CD4-positive, alpha-beta T cell treated with Interleukin-6 at 100 ng/mL for 8 hours (primary cell): ENCODE results near the gene FBLIM1.

ENCODE experiments used
- DNase-seq: peaks from one replicate; pipeline ENCODE4 v3.0.0-alpha.2; 2020; ENCODE audit warnings: mixed read lengths, low spot score

The FBLIM1 gene, protein sequence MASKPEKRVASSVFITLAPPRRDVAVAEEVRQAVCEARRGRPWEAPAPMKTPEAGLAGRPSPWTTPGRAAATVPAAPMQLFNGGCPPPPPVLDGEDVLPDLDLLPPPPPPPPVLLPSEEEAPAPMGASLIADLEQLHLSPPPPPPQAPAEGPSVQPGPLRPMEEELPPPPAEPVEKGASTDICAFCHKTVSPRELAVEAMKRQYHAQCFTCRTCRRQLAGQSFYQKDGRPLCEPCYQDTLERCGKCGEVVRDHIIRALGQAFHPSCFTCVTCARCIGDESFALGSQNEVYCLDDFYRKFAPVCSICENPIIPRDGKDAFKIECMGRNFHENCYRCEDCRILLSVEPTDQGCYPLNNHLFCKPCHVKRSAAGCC

DNA sequence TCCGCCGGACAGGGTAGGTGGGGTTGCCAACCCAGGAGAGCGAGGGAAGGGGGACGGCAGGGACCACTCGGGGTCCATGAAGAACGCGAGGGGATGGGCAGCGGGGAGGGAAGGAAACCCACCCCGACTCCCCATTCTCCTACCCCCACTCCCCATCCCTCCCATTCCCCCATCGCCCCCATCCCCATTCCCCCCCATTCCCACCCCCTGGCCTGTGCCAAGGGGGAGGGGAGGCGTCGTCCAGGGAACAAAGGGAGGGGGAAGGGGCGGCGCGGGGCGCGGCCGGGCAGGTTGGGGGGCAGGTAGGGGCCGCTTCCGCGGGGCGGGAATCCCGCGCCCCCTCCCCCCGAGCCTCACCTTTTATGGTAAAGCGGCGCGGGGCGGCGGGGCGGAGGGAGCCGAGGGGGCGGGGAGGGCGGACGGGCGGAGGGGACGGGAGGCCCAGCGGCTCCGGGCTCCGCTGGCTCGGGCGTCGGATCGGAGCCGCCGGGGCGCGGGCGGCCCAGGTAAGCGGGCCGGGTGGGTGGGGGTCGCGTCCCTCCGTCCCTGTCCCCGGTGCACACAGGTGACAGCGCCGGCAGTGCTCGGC, at the start of gene FBLIM1:
Gene FBLIM1 (plus strand): TSS at position 453 of the 589 bp plus-strand sequence. CDS start 6,189 bp downstream, outside the sequence.
- no peak for DNase-seq

DNA sequence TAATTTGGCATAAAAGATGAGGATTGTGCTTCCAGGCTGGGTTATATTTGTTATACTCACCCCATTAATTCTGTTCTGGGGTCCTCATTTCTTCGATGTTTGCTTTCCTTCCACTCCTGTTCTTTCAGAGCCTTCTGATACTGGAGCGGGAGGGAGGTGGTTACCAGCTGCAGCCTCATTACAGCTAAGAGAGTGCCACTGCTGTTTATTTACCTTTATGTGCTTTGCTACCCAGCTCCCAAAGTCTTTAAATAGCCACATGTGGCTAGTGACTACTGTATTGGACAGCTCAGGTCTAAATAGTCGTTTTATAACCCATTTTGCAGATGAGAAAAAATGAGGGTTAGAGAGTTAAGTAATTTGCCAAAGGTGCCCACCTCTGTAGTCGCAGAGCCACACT, 49.4 kb upstream of the FBLIM1 start:
- no peak for DNase-seq

DNA sequence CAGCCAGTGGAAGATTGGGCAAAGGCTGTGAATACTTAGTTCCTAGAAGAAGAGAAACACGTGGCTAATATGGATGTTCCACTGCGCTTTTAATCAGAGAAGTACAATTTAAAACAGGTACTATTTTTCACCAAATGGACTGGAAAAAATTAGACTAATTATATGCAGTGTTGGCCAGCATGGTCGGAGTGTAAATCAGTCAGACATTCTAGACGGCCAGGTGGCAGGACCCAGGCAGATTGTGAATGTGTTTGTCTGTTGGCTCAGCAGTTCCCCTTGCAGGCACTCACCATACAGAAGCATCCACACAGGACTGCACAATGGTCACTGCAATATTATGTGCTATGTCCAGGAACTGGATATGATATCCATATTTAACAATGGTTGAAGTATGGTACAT, 46.4 kb upstream of the FBLIM1 start:
- no peak for DNase-seq

DNA sequence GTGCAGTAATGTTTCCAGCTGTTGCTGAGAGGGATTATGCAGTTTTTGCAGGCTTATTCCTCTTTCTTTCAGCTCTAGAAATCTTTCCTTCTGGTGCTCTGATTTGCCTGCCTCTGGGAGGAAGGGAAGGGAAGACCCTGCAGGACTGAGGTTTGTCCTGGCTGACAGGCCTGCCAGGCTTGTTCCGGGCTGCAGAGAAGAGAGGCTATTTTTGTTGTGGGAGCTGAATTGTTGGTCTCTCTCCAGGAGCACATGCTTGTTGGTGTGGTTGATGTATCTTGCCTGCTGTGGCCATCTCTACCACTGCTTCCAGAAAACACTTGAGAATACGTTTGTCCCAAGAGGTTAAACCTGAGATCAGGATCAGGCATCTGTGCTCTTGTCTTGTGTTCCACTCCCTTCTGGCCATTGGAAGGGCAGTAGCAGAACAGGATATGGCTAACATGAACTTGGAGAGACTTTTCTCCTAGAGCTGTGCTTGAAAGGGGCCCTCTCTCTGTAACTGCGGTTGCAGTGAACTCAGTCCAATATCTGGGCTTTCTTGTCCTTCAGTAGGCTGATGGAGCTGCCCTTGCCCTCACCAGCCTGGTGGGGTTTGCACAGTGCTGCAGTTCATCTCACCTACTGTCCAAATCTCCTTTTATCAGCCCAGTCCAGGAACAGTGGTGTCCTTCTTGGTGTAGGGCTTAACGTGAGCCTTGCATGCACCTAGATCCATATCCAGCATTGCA, 44.0 kb upstream of the FBLIM1 start:
- DNase-seq, result no peak

DNA sequence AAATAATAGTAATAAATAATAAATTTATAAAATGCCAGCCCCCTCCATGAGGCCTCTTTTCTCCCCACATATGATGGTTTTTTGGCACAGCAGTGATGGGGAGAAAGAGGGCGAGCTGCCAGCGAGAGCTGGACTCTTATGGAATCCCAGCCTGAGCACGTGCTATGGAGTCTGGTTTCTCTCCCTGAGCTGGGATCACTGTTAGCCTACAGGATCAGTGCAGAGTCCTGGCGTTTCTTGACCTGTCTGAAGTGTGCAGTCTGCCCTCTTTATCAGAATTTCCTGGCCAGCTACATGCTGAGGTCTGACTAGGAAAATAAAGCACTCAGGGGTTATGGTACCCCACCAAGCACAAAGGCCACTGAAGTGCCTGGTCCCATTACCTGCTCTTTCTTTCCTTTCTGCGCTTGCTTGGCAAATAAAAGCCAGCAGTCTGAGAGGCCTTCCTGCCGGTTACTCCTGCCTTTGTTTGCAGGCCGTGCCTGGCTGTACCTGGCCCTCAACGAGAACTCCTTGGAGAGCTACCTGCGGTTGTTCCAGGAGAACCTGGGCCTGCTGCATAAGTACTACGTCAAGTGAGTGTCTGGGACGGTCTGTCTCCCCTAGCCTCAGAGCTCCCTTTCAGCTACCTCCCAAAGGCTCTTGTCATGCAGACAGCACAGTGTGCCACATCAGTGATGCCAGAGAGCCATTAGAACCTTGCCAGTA, 41.0 kb upstream of the FBLIM1 start:
- no peak for DNase-seq

DNA sequence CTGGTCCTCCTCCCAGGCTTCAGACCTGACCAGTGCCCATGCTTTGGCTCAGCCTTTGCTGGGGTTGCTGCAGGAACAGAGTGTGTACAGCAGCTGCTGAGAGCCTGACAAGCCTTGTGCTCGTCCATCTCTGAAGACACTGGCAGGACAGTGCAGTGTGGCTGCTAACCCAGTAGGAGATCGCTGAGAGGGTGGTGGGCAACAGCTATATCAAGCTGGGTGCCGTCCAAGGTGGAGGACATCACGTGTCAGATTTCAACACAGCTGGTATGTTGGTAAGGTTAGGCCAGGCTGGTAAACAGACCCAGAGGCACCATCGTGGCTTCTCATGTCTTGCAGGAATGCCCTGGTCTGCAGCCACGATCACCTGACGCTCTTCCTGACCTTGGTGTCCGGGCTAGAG, 40.4 kb upstream of the FBLIM1 start:
- no peak for DNase-seq

DNA sequence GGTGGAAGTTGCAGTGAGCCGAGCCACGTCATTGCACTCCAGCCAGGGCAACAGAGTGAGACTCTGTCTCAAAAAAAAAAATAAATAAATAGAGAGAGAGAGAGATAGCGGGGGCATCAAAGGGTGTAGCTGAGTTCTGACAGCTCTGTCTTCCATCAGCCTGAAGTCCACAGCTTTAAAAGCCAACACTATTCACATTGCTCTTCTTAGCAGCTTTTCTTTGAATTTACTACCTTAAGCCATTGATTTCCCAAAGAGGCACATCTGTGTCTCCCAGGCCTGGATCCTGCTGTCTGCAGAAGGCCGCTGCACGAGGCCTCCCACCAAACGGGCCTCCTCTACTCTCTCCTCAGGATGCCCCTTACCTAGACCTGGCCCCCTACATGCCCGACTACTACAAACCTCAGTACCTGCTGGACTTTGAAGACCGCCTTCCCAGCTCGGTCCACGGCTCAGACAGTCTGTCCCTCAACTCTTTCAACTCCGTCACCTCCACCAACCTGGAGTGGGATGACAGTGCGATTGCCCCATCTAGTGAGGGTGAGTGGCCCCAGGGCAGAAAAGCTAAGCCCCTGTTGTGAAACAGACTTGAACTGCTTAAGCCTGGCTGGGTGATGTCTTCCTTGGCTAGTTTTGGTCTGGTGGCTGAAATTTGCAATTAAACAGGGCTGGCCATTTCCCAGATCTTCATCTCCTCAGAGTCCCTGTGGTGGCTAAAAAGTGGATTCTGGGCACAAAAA, 39.0 kb upstream of the FBLIM1 start:
- DNase-seq, result no peak

DNA sequence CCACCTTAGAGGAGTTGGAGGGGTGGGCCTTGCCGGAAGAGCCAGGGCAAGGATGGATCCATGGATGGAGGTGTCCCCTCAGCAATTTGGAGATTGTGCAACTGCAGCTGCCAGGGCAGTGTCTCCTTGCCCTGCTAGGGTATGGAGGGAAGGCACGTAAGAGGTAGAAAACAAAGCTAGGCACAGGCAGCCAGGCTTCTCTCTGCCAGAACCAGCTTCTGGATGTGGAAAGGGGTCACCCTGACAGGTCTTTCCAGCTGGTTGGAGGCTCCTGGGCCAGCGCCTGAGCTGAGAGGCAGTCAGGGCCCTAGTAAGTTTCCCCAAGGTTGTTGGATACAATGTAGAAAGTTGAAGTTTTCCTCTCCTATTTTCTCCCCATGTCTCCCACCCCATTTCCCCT, 37.7 kb upstream of the FBLIM1 start:
- DNase-seq, result no peak

DNA sequence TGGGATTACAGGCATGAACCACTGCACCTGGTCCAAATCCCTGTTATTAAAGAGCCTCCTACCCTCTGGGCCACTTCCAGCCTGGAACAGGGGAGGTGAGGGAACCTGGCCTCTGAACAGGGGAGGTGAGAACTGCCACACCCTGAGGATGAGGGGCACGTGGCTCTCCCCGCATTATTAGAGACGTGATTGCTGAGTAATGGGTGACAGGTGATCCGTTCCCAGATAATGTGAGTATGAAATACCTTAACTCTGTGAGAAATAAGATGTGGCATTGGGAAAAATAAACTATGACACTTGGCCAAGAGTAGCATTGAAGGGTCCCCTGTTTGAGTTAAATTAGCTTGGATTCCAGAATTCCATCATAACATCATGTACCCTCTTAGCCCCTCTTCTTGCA, 36.2 kb upstream of the FBLIM1 start:
- no peak for DNase-seq

DNA sequence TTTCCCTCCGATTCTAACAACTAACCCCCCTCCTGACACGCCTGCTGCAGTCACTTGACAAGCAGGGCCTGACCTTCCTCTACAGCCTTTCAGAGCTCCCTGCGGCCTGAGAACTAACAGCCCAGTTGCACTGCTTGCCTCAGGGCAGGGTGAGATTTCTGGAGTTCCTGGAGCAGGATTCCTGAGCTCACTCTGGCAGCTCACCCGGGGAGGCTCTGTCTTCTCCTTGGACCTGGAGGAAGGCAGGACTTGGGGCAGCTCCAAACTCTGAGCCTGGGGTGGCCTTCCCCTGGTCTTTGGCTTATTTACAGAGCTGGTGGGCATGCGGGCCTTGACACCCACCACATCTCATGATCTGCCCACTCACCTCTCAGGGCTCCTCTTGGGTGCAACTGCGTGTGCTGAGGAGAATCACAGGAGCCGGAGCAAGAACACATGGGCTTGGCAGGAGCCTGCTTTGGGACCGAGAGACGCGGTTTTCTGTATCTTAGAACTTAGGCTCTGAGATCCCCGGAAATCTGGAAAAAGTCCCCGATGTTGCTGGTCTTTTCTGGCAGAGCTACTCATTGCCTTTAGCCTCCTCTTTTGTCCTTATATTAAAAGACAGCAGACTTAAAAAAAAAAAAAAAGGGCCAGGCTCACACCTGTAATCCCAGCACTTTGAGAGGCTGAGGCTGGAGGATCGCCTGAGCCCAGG, 35.6 kb upstream of the FBLIM1 start:
- DNase-seq, result no peak

DNA sequence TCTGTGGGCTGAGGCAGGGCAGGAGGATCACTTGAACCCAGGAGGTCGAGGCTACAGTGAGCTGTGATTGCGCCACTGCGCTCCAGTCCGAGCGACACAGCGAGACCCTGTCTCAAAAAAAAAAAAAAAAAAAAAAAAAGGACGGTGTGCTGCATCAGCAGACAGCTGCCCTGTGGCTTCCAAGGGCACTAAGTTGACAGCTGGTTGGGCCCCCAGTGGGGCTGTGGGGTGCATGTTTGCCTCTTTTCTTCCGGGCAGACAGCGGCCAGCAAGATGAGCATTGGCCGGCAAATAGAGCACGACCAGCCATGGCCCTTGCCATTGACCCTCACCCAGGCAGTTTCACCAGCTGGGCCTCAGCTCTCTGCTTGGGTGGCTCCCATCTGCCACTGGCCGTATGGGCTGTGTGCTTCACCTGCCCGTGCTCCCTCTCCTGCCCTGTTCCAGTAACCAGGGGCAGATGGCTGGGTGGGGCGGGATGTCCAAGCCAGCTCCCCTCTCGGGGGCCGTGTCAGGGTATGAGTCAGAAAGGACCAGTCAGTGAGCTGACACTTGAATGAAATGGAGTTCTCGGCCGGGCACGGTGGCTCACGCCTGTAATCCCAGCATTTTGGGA, 34.9 kb upstream of the FBLIM1 start:
- DNase-seq, result no peak

DNA sequence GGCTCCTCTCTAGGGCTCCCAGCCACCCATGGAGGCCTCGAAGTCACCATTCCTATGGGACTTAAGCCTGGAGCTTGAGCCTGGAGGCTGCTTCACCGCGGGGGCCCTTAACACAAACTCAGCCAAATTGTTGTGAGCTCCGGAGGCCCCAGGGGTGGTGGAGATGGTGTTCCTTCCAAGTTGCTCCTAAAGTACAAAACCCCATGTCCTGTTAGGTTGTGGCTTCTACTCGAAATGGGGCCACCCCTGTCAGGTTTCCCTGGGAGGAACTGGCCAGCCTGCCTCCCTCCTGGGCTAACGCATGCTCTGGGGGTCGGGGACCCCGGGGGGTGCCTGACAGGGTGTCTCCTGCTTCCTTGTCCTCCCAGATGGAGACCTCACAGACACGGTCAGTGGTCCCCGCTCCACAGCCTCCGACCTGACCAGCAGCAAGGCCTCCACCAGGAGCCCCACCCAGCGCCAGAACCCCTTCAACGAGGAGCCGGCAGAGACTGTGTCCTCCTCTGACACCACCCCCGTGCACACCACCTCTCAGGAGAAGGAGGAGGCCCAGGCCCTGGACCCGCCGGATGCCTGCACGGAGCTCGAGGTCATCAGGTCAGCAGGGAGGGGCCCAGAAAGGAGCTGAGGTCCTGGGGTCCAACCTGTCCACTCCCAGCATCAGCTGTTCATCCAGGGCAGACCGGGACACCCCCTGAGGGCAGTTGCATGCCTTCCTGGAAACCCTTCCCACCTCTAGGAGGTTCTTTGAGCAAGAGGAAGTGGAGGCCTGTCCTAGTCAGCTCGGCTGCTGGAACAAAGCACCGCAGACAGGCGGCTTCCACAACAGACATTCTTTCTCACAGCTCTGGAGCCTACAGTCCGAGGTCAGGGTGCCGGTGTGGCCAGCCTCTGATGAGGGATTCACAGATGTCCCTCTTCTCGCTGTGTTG, 33.4 kb upstream of the FBLIM1 start:
- DNase-seq, result no peak

DNA sequence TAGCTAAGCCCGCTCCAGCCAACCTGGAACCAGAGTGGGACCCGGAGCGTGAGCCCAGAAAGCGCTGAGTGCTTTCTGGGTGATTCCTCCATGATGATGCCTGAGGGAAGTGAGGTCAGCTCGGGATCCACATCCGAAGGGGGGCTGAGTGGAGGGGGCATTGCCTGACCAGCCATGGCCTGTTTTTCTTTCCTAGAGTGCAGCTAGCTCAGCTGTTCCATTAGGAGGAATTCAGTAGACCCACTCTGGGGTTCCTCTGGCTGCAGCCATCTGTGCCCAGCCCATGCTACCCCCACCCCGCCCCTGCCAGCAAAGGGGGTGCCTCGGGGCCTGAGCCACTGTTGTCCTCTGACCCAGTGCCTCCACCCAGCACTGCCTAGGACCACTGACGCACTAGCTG, 32.1 kb upstream of the FBLIM1 start:
- no peak for DNase-seq

DNA sequence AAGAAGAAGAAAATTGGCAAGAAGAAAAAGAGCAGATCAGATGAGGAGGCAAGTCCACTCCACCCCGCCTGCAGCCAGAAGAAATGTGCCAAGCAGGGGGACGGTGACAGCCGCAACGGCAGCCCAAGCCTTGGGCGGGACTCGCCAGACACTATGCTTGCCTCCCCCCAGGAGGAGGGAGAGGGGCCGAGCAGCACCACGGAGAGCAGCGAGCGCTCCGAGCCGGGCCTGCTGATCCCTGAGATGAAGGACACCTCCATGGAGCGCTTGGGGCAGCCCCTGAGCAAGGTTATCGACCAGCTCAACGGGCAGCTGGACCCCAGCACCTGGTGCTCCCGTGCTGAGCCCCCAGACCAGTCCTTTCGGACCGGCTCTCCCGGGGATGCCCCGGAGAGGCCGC, 31.6 kb upstream of the FBLIM1 start:
- DNase-seq, result no peak

DNA sequence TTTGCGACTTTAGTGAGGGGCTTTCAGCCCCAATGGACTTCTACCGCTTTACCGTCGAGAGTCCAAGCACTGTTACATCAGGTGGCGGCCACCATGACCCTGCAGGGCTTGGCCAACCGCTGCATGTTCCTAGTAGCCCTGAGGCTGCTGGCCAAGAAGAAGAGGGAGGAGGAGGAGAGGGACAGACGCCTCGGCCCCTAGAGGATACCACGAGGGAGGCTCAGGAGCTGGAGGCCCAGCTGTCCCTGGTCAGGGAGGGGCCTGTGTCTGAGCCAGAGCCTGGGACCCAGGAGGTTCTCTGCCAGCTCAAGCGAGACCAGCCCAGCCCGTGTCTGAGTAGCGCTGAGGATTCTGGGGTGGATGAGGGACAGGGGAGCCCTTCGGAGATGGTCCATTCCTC, 31.2 kb upstream of the FBLIM1 start:
- DNase-seq, result no peak

DNA sequence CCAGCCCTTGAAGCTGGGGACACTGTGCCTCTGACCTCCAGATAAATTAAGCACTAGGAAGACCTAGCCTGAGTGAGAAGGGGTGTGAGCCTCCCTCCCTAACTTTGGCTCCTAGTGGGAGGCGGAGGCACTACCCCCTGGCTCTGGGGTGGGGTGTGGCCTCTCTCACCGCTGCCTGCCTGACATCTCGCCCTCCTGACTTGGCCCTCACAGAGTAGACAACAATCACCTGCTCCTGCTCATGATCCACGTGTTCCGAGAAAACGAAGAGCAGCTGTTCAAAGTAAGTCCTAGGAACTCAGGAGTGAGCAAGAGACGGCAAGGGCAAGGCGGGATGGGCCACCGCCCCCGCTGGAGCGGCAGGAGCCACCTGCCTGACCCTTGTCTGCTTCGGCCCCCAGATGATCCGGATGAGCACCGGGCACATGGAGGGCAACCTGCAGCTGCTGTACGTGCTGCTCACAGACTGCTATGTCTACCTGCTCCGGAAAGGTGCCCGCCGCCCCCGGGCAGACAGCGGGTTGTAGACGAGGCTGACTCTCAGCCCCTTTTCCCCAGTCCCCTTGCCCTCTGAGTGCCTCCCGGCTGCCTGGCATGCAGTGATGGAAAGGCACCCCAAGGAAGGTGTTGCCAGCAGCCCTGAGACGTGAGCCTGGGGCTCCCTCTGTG, 30.6 kb upstream of the FBLIM1 start:
- no peak for DNase-seq

DNA sequence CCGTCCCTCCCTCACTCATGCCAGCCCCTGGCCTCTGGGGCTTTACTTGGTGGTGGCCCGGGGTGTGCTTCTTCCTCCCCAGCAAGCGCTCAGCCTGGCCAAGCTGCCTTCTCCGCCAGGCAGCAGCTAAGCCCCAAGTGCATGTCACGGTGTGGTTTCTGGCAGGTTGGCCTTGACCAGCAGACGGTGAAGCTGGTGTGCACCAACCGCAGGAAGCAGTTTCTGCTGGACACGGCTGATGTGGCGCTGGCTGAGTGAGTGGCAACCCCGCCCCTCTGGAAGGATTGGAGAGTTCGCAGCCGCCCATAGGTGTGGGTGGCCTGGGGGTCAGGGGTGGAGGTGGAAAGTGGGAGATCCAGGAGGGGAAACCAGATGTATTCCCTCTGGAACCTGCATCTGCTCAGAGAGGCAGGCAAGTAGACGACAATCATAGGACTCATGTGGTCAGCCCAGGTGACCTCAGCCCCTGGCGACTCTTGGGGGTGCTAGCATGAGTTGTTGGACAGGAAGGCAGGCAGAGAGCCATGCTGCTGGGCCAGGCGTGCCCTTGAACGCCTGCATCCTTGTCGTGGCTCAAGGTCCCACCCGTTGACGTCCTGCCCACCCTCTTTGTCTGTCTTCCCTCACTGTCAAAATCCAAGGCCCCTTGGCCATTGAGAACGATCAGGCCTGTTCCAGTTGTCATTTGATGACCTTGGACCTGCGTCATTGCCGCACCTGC, 29.5 kb upstream of the FBLIM1 start:
- DNase-seq, result no peak

DNA sequence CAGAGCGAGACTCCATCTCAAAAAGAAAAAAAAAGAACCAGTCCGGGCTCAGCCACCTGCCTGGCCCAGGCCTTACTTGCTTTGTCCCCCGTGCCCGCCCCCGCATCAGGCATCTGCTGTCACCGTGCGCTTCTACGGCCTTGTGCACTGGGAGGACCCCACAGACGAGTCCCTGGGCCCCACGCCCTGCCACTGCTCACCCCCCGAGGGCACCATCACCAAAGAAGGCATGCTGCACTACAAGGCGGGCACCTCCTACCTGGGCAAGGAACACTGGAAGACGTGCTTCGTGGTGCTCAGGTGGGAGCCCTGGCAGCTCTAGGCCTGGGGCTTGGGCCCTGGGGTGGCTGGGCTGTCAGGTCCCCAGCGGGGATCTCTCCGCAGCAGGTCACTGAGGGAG, 28.2 kb upstream of the FBLIM1 start:
- no peak for DNase-seq
